Kidney epithelial cell (primary cell): Measurements from ENCODE around the gene BRSK1. TPM values are rescaled to one million over a fixed set of nuclear protein-coding genes. Genes with fewer than 3 reads are reported as not detected.

ENCODE experiments used
- DNase-seq: peaks from one replicate; pipeline ENCODE4 v3.0.0-alpha.2; 2010; ENCODE audit warnings: low read depth
- H3K27me3 ChIP-seq: 2 replicates; pipeline ENCODE4 v1.6.0; 2011; ENCODE audit warnings: low read length; ENCODE audit not compliant: control insufficient read depth, insufficient read depth
- H3K36me3 ChIP-seq: 2 replicates; pipeline ENCODE4 v1.5.1; 2011; ENCODE audit warnings: low read length; ENCODE audit not compliant: control insufficient read depth, insufficient read depth
- H3K4me3 ChIP-seq: 2 replicates; pipeline ENCODE4 v1.5.1; 2011; ENCODE audit warnings: low read depth, mild to moderate bottlenecking, control low read depth, low read length
- CTCF ChIP-seq: IDR thresholded peaks from 2 replicates; pipeline ENCODE4 v1.5.1; 2011; ENCODE audit warnings: mild to moderate bottlenecking, moderate library complexity, low read length, control low read depth, inconsistent platforms; ENCODE audit not compliant: insufficient read depth, poor library complexity, severe bottlenecking
- total RNA-seq: library from RNA; depleted of rRNA; stranded (reverse); fragments of >200 nt; gene quantifications from 2 replicates; pipeline ENCODE4 v1.2.3, GENCODE V29; 2015

The BRSK1 gene
- total RNA-seq, 1 donor from 2014 or later = 6.0 TPM

GRCh38 chr19:55275851-55276719 is 7.7 kb upstream of the BRSK1 start:
- TF ChIP-seq CTCF = no peak
- Histone ChIP-seq H3K4me3 (no peak overlapping the region), H3K27me3 (no peaks in the 10 kb centered on the region), H3K36me3 (peaks cover 2% of the 10 kb centered on the region)
- no peak for DNase-seq

DNA sequence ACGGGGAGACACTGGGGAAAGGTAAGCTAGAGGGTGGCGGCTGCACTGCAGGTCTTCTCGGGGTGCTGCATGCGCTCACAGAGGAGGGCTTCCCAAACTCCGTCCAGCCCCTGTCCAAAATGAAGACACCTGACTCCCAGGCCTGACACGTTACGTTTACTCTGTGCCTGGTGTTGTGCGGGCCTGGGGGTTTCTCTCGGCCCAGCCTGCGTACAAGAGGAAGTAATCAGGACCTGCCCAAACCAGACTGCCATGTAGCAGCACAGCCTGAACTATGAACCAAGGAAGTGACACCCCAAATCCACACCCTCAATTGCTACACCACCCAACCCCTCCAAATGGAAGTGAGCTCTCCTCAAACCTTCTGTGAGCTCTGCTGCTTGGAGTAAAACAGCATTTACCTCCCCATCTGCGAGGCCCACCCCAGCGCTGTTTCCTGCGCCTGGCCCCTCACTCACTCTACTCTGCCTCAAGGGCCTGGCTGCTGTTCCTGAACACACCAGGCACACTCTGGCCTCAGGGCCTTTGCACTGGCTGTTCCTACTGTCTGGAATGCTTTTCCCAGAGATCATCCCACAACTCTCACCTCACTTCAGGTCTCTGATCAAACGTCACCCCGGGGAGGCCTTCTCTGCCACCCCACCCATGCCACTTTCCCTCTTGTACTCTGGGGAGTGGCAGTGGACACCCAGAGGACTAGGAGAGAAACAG is 6.9 kb upstream of the BRSK1 start:
- peaks cover 2% of the 10 kb centered on the region for H3K36me3 ChIP-seq
- no peak for DNase-seq
- no peak overlapping the region for H3K4me3 ChIP-seq
- no peak for TF ChIP-seq CTCF
- no peaks in the 10 kb centered on the region for H3K27me3 ChIP-seq

- Histone ChIP-seq H3K36me3 (peaks cover 2% of the 10 kb centered on the region), H3K27me3 (no peaks in the 10 kb centered on the region), H3K4me3 (no peak overlapping the region)
- no peak for DNase-seq
- TF ChIP-seq CTCF = no peak
Observed at GRCh38 chr19:55277494-55277893, 6.3 kb upstream of the BRSK1 start.

DNA sequence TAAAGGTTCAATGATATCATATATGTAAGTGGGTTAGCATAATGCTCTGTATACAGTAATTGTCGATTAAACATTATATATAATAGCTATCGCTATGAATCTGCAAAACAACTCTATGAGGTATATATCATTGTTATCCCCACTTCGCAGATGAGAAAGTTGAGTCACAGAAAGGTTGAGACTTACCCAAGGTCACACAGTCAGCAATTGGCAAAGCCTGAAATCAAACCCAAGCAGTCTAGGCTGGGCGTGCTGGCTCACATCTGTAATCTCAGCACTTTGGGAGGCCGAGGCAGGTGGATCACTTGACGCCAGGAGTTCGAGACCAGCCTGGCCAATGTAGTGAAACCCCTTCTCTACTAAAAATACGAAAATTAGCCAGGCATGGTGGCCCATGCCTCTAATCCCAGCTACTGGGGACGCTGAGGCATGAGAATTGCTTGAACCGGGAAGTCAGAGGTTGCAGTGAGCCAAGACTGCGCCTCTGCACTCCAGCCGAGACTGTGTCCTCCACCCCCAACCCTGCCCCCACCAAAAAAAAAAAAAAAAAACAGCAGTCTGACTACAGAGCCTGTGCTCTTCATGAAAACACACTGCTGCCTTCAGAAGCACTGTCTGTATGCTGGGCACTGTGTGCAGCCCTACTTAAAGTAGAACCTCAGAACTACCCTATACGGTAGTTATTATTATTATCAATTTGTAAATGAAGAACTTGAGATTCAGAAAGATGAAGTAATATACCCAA is 5.2 kb upstream of the BRSK1 start:
- TF ChIP-seq CTCF = no peak
- no peaks in the 10 kb centered on the region for H3K27me3 ChIP-seq
- H3K36me3 ChIP-seq = peaks cover 2% of the 10 kb centered on the region
- H3K4me3 ChIP-seq = peak overlapping the region; percentile 66
- no peak for DNase-seq

DNA sequence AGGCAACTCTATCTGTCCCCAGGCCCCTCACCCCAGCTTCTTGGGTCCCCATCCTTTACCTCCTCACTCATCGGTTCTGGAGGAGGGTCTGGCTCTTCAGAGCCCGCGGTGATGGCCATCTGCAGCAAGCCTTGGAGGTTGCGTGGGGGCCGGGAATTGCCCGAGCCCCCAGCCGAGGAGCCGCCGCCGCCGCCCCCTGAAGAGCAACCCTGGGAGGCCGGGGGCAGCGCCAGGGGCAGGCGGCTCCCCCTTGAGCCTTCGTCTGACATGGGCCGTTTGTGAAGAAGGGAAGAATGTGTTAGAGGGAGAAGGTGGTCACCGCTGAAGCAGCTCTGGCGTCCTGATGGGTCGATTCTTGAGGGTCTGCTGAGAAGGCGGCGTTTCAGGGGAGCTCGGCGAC is 4.5 kb upstream of the BRSK1 start:
- Histone ChIP-seq H3K27me3 (no peaks in the 10 kb centered on the region), H3K36me3 (no peaks in the 10 kb centered on the region), H3K4me3 (peak overlapping the region; percentile 66)
- no peak for DNase-seq
- TF ChIP-seq CTCF = no peak
